NCI-H1436 (cell line): ENCODE data around the gene NKX6-2.

Source experiments
- DNase-seq: peaks from one replicate; lab custom pipeline; 2025; lab: John Stamatoyannopoulos, UW

Gene NKX6-2

GRCh38 chr10:132737390-132738048, 48.4 kb downstream of the NKX6-2 start:
- no peak for DNase-seq

GRCh38 chr10:132735923-132736391, 50.0 kb downstream of the NKX6-2 start:
- no peak for DNase-seq

GRCh38 chr10:132735341-132735775, 50.6 kb downstream of the NKX6-2 start:
- DNase-seq = no peak

GRCh38 chr10:132733926-132734325, 52.0 kb downstream of the NKX6-2 start:
- no peak for DNase-seq
